OCI-LY3 (cell line): ENCODE measurements around the gene TNNI2.

ENCODE experiments used
- H2AFZ ChIP-seq: fragments of 200-600, 300-600 bp; shearing (Covaris generic); 2 replicates; pipeline ENCODE4 v1.6.0; 2014; ENCODE audit warnings: antibody characterized with exemption, low read depth, low read length
- H3K27ac ChIP-seq: fragments of 200-600, 300-600 bp; sonication (generic); 2 replicates; pipeline ENCODE4 v1.5.1; 2014; ENCODE audit warnings: mild to moderate bottlenecking, low read length, moderate library complexity, mixed read lengths
- H3K27me3 ChIP-seq: fragments of 200-600, 300-600 bp; sonication (generic); 2 replicates; pipeline ENCODE4 v1.6.1; 2014; ENCODE audit warnings: low read depth, low read length, mixed read lengths
- H3K36me3 ChIP-seq: fragments of 200-600, 300-600 bp; sonication (generic); replicated peaks from 2 replicates; pipeline ENCODE3; 2014; ENCODE audit warnings: low read depth, low read length, mixed read lengths
- H3K4me1 ChIP-seq: fragments of 300-600, 200-600 bp; sonication (generic); 2 replicates; pipeline ENCODE4 v1.6.1; 2014; ENCODE audit warnings: low read length, mixed read lengths
- H3K4me2 ChIP-seq: fragments of 200-600, 300-600 bp; sonication (generic); 2 replicates; pipeline ENCODE4 v1.6.1; 2014; ENCODE audit warnings: low read length, mixed read lengths
- H3K4me3 ChIP-seq: fragments of 300-600, 200-600 bp; sonication (generic); 2 replicates; pipeline ENCODE4 v1.5.1; 2014; ENCODE audit warnings: antibody characterized with exemption, mild to moderate bottlenecking, low read length, moderate library complexity
- H3K79me2 ChIP-seq: fragments of 300-600, 200-600 bp; shearing (Covaris generic); 2 replicates; pipeline ENCODE4 v1.6.1; 2014; ENCODE audit warnings: mild to moderate bottlenecking, low read length, mixed read lengths
- H3K9ac ChIP-seq: fragments of 300-600, 200-600 bp; shearing (Covaris generic); 2 replicates; pipeline ENCODE4 v1.6.0; 2014; ENCODE audit warnings: mild to moderate bottlenecking, low read length, moderate library complexity
- H3K9me3 ChIP-seq: fragments of 200-600, 300-600 bp; shearing (Covaris generic); 2 replicates; pipeline ENCODE4 v1.6.1; 2014; ENCODE audit warnings: low read length, mixed read lengths; ENCODE audit not compliant: insufficient read depth
- H4K20me1 ChIP-seq: fragments of 200-600, 300-600 bp; sonication (generic); 2 replicates; pipeline ENCODE4 v1.6.1; 2016; ENCODE audit warnings: low read length, mixed read lengths; ENCODE audit not compliant: insufficient read depth
- CTCF ChIP-seq: fragments of 200-600, 300-600 bp; sonication (generic); IDR thresholded peaks from 2 replicates; pipeline ENCODE4 v1.5.1; 2014; ENCODE audit warnings: antibody characterized with exemption, low read length, low read depth
- EZH2phosphoT487 ChIP-seq: fragments of 200-600 bp; shearing (Covaris generic); IDR thresholded peaks from 2 replicates; pipeline ENCODE4 v1.6.1; 2018; ENCODE audit warnings: antibody characterized with exemption, mixed run types, low read depth

The TNNI2 gene

DNA sequence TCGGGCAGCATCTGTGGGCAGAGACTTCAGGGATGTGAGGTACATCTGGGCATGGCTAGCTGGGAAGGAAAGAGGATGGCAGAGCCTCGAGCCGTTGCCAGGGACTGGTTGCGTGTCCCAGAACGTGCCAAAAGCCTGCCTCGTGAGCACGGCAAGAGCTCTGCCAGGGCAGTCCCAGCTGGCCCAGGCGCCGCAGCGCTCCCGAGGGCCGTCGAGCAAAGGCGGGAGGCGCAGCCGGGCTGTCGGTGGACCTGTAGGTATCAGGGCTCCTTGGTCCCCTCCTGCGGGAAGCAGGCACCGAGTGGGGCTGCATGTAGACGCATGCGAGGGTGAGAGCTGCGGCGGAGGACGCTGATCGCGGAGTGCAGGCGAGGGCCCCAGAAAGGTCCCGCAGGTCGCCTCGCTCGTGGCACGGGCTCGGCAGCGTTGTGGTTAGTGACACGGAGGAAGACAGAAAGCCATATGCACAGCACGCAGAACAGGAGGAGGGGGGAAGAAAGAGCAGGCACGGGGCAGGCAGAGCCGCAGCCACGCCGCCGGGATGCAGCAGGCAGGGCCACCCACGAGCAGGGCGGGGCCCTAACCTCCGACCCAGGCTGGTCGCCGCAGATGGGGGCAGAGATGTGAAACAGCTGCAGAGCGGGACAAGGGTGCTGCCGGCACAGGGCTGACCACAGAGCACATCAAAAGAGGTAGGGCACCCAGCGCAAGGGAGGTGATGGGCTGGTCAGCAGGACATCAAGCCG, 32.1 kb downstream of the TNNI2 start:
- H4K20me1 ChIP-seq = peaks cover 97% of the 10 kb centered on the region
- no peak overlapping the region for H3K9ac ChIP-seq
- no peaks in the 10 kb centered on the region for H3K9me3 ChIP-seq
- 0 out of 2 replicates have a peak, but pooled peaks cover 4% of the 10 kb centered on the region for H3K27me3 ChIP-seq
- peaks cover 25% of the 10 kb centered on the region for H3K4me1 ChIP-seq
- no peak overlapping the region for H3K4me2 ChIP-seq
- no peak overlapping the region for H2AFZ ChIP-seq
- H3K4me3 ChIP-seq = no peak overlapping the region
- peaks cover 17% of the 10 kb centered on the region for H3K36me3 ChIP-seq
- peaks cover 12% of the 10 kb centered on the region; the same call in 1 of the 2 replicates for H3K79me2 ChIP-seq
- no peak for TF ChIP-seq CTCF
- TF ChIP-seq EZH2phosphoT487 = no peak
- no peak overlapping the region for H3K27ac ChIP-seq

GRCh38 chr11:1871531-1871930, 32.8 kb downstream of the TNNI2 start:
- H3K36me3 ChIP-seq = peaks cover 14% of the 10 kb centered on the region
- H3K9me3 ChIP-seq = no peaks in the 10 kb centered on the region
- 0 out of 2 replicates have a peak, but pooled peaks cover 4% of the 10 kb centered on the region for H3K27me3 ChIP-seq
- no peak overlapping the region for H3K27ac ChIP-seq
- peaks cover 8% of the 10 kb centered on the region; the same call in 1 of the 2 replicates for H3K79me2 ChIP-seq
- TF ChIP-seq EZH2phosphoT487 (no peak), CTCF (no peak)
- H4K20me1 ChIP-seq = peaks cover 97% of the 10 kb centered on the region
- no peak overlapping the region for H3K4me3 ChIP-seq
- no peak overlapping the region for H3K9ac ChIP-seq
- H3K4me2 ChIP-seq = no peak overlapping the region
- no peak overlapping the region for H2AFZ ChIP-seq
- peaks cover 25% of the 10 kb centered on the region for H3K4me1 ChIP-seq

GRCh38 chr11:1872267-1872985, 33.6 kb downstream of the TNNI2 start:
- no peak overlapping the region for H3K27ac ChIP-seq
- H3K9ac ChIP-seq = no peak overlapping the region
- H3K9me3 ChIP-seq = no peaks in the 10 kb centered on the region
- H3K79me2 ChIP-seq = peaks cover 8% of the 10 kb centered on the region; the same call in 1 of the 2 replicates
- peaks cover 8% of the 10 kb centered on the region for H3K36me3 ChIP-seq
- H2AFZ ChIP-seq = no peak overlapping the region
- no peak overlapping the region for H3K4me3 ChIP-seq
- TF ChIP-seq EZH2phosphoT487 (no peak), CTCF (no peak)
- peaks cover 97% of the 10 kb centered on the region for H4K20me1 ChIP-seq
- H3K4me2 ChIP-seq = no peak overlapping the region
- peaks cover 25% of the 10 kb centered on the region for H3K4me1 ChIP-seq
- H3K27me3 ChIP-seq = 0 out of 2 replicates have a peak, but pooled peaks cover 4% of the 10 kb centered on the region
